H1 (cell line): ENCODE measurements around the gene CMC4. TPM values are rescaled to one million over a fixed set of nuclear protein-coding genes. Genes with fewer than 3 reads are reported as not detected.

Experiments
- CTCF ChIA-PET: fragments of 300-600 bp; sonication (Branson Sonifier 250); formaldehyde crosslinking; loops from one replicate; lab custom pipeline; 2021; ENCODE audit not compliant: partially characterized antibody; lab: Charles Lee
- POLR2A ChIA-PET: fragments of 300-600 bp; sonication (Branson Sonifier 250); formaldehyde crosslinking; loops from one replicate; lab custom pipeline; 2021; ENCODE audit warnings: inconsistent platforms; ENCODE audit not compliant: partially characterized antibody; lab: Charles Lee
- DNase-seq, 2 experiments: peaks; one replicate each; pipeline versions ENCODE4 v3.0.0 to v3.0.0-alpha.2; 2010 to 2022; ENCODE audit warnings: low spot score in 2 of 2, low read depth in 1 of 2, mixed read lengths in 1 of 2
- FAIRE-seq: peaks from 2 replicates; lab custom pipeline; 2011; peaks lifted over from hg19 to GRCh38; lab: Jason Lieb, UNC
- H2AFZ ChIP-seq: 2 replicates; pipeline ENCODE4 v1.8.1; 2012; ENCODE audit warnings: low read length, inconsistent platforms
- H2AK5ac ChIP-seq: 2 replicates; pipeline ENCODE4 v1.6.1; 2013; ENCODE audit warnings: low read depth, low read length
- H2BK120ac ChIP-seq: replicated peaks from 2 replicates; pipeline ENCODE3; 2013; ENCODE audit warnings: low read depth, low read length, inconsistent platforms
- H2BK12ac ChIP-seq: 2 replicates; pipeline ENCODE4 v1.6.1; 2013; ENCODE audit warnings: low read depth, low read length
- H2BK15ac ChIP-seq: 2 replicates; pipeline ENCODE4 v1.6.1; 2013; ENCODE audit warnings: low read length
- H2BK20ac ChIP-seq: 2 replicates; pipeline ENCODE4 v1.6.1; 2013; ENCODE audit warnings: low read length
- H2BK5ac ChIP-seq: 2 replicates; pipeline ENCODE4 v1.6.1; 2013; ENCODE audit warnings: low read depth, low read length
- H3K14ac ChIP-seq: 2 replicates; pipeline ENCODE4 v1.6.1; 2013; ENCODE audit warnings: inconsistent platforms; ENCODE audit not compliant: insufficient read length
- H3K18ac ChIP-seq: 2 replicates; pipeline ENCODE4 v1.6.1; 2013; ENCODE audit warnings: low read length; ENCODE audit errors: extremely low read depth
- H3K23ac ChIP-seq: 2 replicates; pipeline ENCODE4 v1.6.1; 2013; ENCODE audit warnings: inconsistent platforms; ENCODE audit not compliant: insufficient read length
- H3K23me2 ChIP-seq: 2 replicates; pipeline ENCODE4 v1.6.1; 2013; ENCODE audit warnings: low read depth, low read length
- H3K27ac ChIP-seq: 2 replicates; pipeline ENCODE4 v1.6.1; 2011; ENCODE audit warnings: low read depth, low read length, inconsistent platforms
- H3K27me3 ChIP-seq, 4 experiments: replicated peaks in 1 of 4; 1 replicate in 1 of 4; 2 replicates in 3 of 4; pipeline versions ENCODE4 v1.6.1 to v1.8.1; 2011 to 2013; ENCODE audit warnings: low read length in 3 of 4, mild to moderate bottlenecking in 3 of 4, inconsistent platforms in 2 of 4, mixed read lengths in 2 of 4, moderate library complexity in 1 of 4; ENCODE audit not compliant: control insufficient read depth in 3 of 4, insufficient read depth in 3 of 4; ENCODE audit errors: extremely low read depth in 1 of 4
- H3K36me3 ChIP-seq, 4 experiments: 2 replicates each; pipeline versions ENCODE4 v1.6.1 to v1.8.1; 2011 to 2013; ENCODE audit warnings: mild to moderate bottlenecking in 4 of 4, low read length in 3 of 4, moderate library complexity in 2 of 4, control low read depth in 1 of 4, inconsistent platforms in 1 of 4; ENCODE audit not compliant: insufficient read depth in 4 of 4, control insufficient read depth in 2 of 4
- H3K4ac ChIP-seq: replicated peaks from 2 replicates; pipeline ENCODE3; 2013; ENCODE audit warnings: low read length, low read depth, mixed read lengths, inconsistent platforms; ENCODE audit not compliant: insufficient read length
- H3K4me1 ChIP-seq, 4 experiments: replicated peaks in 1 of 4; 1 replicate in 1 of 4; 2 replicates in 3 of 4; pipeline versions ENCODE4 v1.6.1 to v1.8.1; 2011 to 2013; ENCODE audit warnings: low read length in 3 of 4, inconsistent platforms in 2 of 4, mixed read lengths in 1 of 4; ENCODE audit not compliant: insufficient read depth in 4 of 4, control insufficient read depth in 3 of 4
- H3K4me2 ChIP-seq, 2 experiments: 2 replicates each; pipeline versions ENCODE4 v1.6.1 to v1.8.1; 2011 to 2013; ENCODE audit warnings: low read depth in 2 of 2, low read length in 2 of 2, control low read depth in 1 of 2, inconsistent platforms in 1 of 2, mild to moderate bottlenecking in 1 of 2; ENCODE audit not compliant: insufficient read depth in 1 of 2
- H3K4me3 ChIP-seq, 4 experiments: fragments of 200-600, 300-600 bp in 1 of 4; sonication (generic), shearing (Covaris generic), sonication (Bioruptor Twin) in 1 of 4; 2 replicates each; pipeline versions ENCODE4 v1.5.1 to v1.8.1; 2011 to 2016; ENCODE audit warnings: low read length in 4 of 4, low read depth in 3 of 4, control low read depth in 2 of 4, inconsistent platforms in 2 of 4, mild to moderate bottlenecking in 2 of 4, mixed read lengths in 1 of 4, moderate library complexity in 1 of 4; ENCODE audit not compliant: insufficient read depth in 2 of 4; ENCODE audit errors: extremely low read depth in 1 of 4
- H3K56ac ChIP-seq: replicated peaks from 2 replicates; pipeline ENCODE3; 2013; ENCODE audit warnings: low read depth, mild to moderate bottlenecking, mixed read lengths, low read length, inconsistent platforms; ENCODE audit not compliant: insufficient read length
- H3K79me1 ChIP-seq: 2 replicates; pipeline ENCODE4 v1.6.1; 2013; ENCODE audit warnings: low read depth, low read length, control low read depth
- H3K79me2 ChIP-seq, 2 experiments: 2 replicates each; pipeline versions ENCODE4 v1.6.1 to v1.8.1; 2012 to 2013; ENCODE audit warnings: low read length in 2 of 2, mild to moderate bottlenecking in 2 of 2, inconsistent platforms in 1 of 2; ENCODE audit not compliant: insufficient read depth in 2 of 2, control insufficient read depth in 1 of 2
- H3K9ac ChIP-seq, 4 experiments: replicated peaks in 1 of 4; 1 replicate in 1 of 4; 2 replicates in 3 of 4; pipeline versions ENCODE4 v1.6.1 to v1.8.1; 2011 to 2013; ENCODE audit warnings: low read depth in 3 of 4, low read length in 3 of 4, control low read depth in 2 of 4, mild to moderate bottlenecking in 2 of 4, moderate library complexity in 2 of 4, inconsistent platforms in 1 of 4; ENCODE audit errors: extremely low read depth in 1 of 4
- H3K9me3 ChIP-seq, 2 experiments: 2 replicates each; pipeline versions ENCODE4 v1.6.1 to v1.8.1; 2012 to 2013; ENCODE audit warnings: mild to moderate bottlenecking in 2 of 2, moderate library complexity in 2 of 2, control low read depth in 1 of 2, inconsistent platforms in 1 of 2, low read depth in 1 of 2, low read length in 1 of 2, mixed read lengths in 1 of 2; ENCODE audit not compliant: insufficient read depth in 2 of 2
- H4K20me1 ChIP-seq, 2 experiments: replicated peaks in 1 of 2; 2 replicates each; pipeline versions ENCODE3 to v1.8.1; 2011 to 2013; ENCODE audit warnings: inconsistent platforms in 2 of 2, low read length in 2 of 2, mild to moderate bottlenecking in 1 of 2; ENCODE audit not compliant: insufficient read depth in 2 of 2, control insufficient read depth in 1 of 2
- H4K5ac ChIP-seq: 2 replicates; pipeline ENCODE4 v1.6.1; 2013; ENCODE audit warnings: low read length, low read depth, mixed read lengths, inconsistent platforms; ENCODE audit not compliant: insufficient read length
- H4K8ac ChIP-seq: 2 replicates; pipeline ENCODE4 v1.8.0; 2013; ENCODE audit warnings: mild to moderate bottlenecking, moderate library complexity, low read length, inconsistent platforms; ENCODE audit not compliant: insufficient read depth; ENCODE audit errors: extremely low read depth
- H4K91ac ChIP-seq: replicated peaks from 2 replicates; pipeline ENCODE3; 2013; ENCODE audit warnings: low read length, mixed read lengths, inconsistent platforms; ENCODE audit not compliant: insufficient read length
- CBX8 ChIP-seq: fragments of 300-800, 300-1000 bp; sonication (generic); IDR thresholded peaks from 2 replicates; pipeline ENCODE4 v1.7.1; 2016; ENCODE audit warnings: low read depth, low read length, borderline replicate concordance
- NANOG ChIP-seq: IDR thresholded peaks from 2 replicates; pipeline ENCODE4 v1.6.1; 2011; ENCODE audit warnings: low read length, low read depth, mild to moderate bottlenecking, inconsistent platforms; ENCODE audit not compliant: insufficient read depth, poor library complexity, severe bottlenecking
- PHF8 ChIP-seq: fragments of 200-600 bp; sonication (generic); conservative IDR thresholded peaks from 2 replicates; pipeline ENCODE4 v1.7.1; 2012; ENCODE audit warnings: low read depth, mild to moderate bottlenecking, inconsistent platforms, low read length, moderate library complexity
- RNF2 ChIP-seq: fragments of 200-900, 300-1000 bp; sonication (generic); IDR thresholded peaks from 2 replicates; pipeline ENCODE4 v1.7.1; 2016; ENCODE audit warnings: borderline replicate concordance, low read depth, mild to moderate bottlenecking, antibody characterized with exemption, low read length; ENCODE audit not compliant: poor library complexity, severe bottlenecking; ENCODE audit errors: missing control alignments
- TAF1 ChIP-seq: IDR thresholded peaks from 2 replicates; pipeline ENCODE4 v1.6.1; 2011; ENCODE audit warnings: mild to moderate bottlenecking, low read depth, low read length
- WGBS, 2 experiments: shearing (Covaris generic) in 1 of 2; methylation state at CpG; one replicate each; pipeline versions ENCODE4 v1.1.6 to v1.1.7; 2013 to 2015; ENCODE audit warnings: low lambda C conversion rate in 2 of 2, mixed read lengths in 2 of 2, inconsistent platforms in 1 of 2, low coverage in 1 of 2, missing lambda C conversion rate in 1 of 2; ENCODE audit not compliant: insufficient replicate concordance in 2 of 2, insufficient coverage in 1 of 2, insufficient read length in 1 of 2; ENCODE audit errors: extremely low coverage in 1 of 2, missing lambda C conversion rate in 1 of 2; 5-methylcytosine and 5-hydroxymethylcytosine counted together
- polyA plus RNA-seq, 7 experiments: library from polyadenylated mRNA; depleted of rRNA in 3 of 7; stranded (reverse) in 5 of 7; unstranded in 2 of 7; fragments of >200 nt in 5 of 7; fragments of 200-250 nt in 2 of 7; gene quantifications; 1 replicate in 5 of 7; 2 replicates in 1 of 7; 4 replicates in 1 of 7; pipeline versions ENCODE4 v1.2.1 to v1.2.3, GENCODE V29; 2011 to 2013; ENCODE audit warnings: missing spikeins in 2 of 7, mixed read lengths in 2 of 7
- total RNA-seq: library from RNA; stranded (reverse); fragmentation: NEBNext Ultra II Directional; extraction: Animal tissue kit (Norgen Biotek cat#: 25700); gene quantifications from 2 replicates; pipeline ENCODE4 v1.2.1, GENCODE V29; 2021
- TF ChIP-seq, protein P1 (sequence below): IDR thresholded peaks from 2 replicates; pipeline ENCODE4 v1.6.1; 2011; ENCODE audit warnings: low read depth, mild to moderate bottlenecking, low read length; ENCODE audit not compliant: insufficient read depth
- TF ChIP-seq, protein P2 (sequence below): IDR thresholded peaks from 2 replicates; pipeline ENCODE4 v1.6.1; 2012; ENCODE audit warnings: low read length, inconsistent platforms

The CMC4 gene
- total and polyA plus RNA-seq, 2 of the 8 experiments (the other 6 are each of a cell fraction or from before 2014, with no cell fraction given): 6.0 to 8.8 TPM

DNA sequence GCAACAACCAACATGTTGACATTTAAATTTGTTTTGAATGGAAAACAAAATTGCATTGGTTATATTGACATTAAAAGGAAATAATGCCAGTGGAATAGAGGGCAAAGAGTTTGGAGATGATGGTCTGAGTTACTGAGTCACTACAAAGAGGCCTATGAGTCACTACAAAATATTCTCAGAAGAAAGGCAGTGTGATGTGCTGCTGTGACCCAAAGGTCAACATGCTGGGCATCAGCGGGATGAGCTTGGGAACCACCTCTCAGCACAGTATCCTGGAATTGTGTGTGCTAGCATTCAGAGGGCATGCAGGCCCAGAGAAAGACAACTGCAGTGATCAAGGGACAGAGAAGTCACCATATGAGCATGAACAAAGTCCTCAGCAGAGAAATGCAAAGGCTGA is 2.8 kb downstream of the CMC4 start:
- Histone ChIP-seq H3K56ac (no peak overlapping the region), H2AFZ (no peak overlapping the region), H3K4ac (no peak overlapping the region), H2BK120ac (no peak overlapping the region), H2BK15ac (no peak overlapping the region), H2BK5ac (no peak overlapping the region), H3K4me3 (no peak overlapping the region), H3K79me1 (no peaks in the 10 kb centered on the region), H2BK20ac (no peak overlapping the region), H3K14ac (no peak overlapping the region), H3K23ac (no peak overlapping the region), H3K9ac (no peak overlapping the region), H2AK5ac (no peak overlapping the region), H4K20me1 (no peaks in the 10 kb centered on the region), H3K4me2 (no peak overlapping the region), H2BK12ac (no peak overlapping the region), H3K27ac (no peak overlapping the region), H4K8ac (no peak overlapping the region), H3K23me2 (0 out of 2 replicates have a peak, but pooled peaks cover 2% of the 10 kb centered on the region), H3K36me3 (no peaks in the 10 kb centered on the region; a peak in 1 of 8 replicates), H3K27me3 (no peaks in the 10 kb centered on the region), H3K79me2 (peaks cover 0 to 16% of the 10 kb centered on the region in 2 experiments; a peak in 2 of 4 replicates), H4K91ac (no peak overlapping the region), H3K9me3 (no peaks in the 10 kb centered on the region), H3K18ac (no peak overlapping the region), H4K5ac (no peak overlapping the region), H3K4me1 (no peaks in the 10 kb centered on the region)
- WGBS, 2 experiments: 100% methylated on average over 1 of the region's 1 CpG; no CpG with 5 or more reads in 1 of the 2 experiments
- ChIA-PET CTCF (no interaction called here), POLR2A (no interaction called here)
- TF ChIP-seq NANOG (no peak), PHF8 (no peak), CBX8 (no peak), RNF2 (no peak), TAF1 (no peak)
- TF ChIP-seq, protein P1, sequence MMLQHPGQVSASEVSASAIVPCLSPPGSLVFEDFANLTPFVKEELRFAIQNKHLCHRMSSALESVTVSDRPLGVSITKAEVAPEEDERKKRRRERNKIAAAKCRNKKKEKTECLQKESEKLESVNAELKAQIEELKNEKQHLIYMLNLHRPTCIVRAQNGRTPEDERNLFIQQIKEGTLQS: no peak
- TF ChIP-seq, protein P2, sequence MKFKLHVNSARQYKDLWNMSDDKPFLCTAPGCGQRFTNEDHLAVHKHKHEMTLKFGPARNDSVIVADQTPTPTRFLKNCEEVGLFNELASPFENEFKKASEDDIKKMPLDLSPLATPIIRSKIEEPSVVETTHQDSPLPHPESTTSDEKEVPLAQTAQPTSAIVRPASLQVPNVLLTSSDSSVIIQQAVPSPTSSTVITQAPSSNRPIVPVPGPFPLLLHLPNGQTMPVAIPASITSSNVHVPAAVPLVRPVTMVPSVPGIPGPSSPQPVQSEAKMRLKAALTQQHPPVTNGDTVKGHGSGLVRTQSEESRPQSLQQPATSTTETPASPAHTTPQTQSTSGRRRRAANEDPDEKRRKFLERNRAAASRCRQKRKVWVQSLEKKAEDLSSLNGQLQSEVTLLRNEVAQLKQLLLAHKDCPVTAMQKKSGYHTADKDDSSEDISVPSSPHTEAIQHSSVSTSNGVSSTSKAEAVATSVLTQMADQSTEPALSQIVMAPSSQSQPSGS: no peak
- DNase-seq (no peak), FAIRE-seq (no peak)
